Measurements from ENCODE around the gene ADAM33.

The ADAM33 gene

GRCh38 chr20:3706774-3707507 is 25.1 kb upstream of the ADAM33 start:
- no peak for DNase-seq (ENCODE audit: low read depth in 2 of 2)

GRCh38 chr20:3705970-3706739 is 24.3 kb upstream of the ADAM33 start:
- DNase-seq (ENCODE audit: low read depth in 2 of 2), result no peak

GRCh38 chr20:3705491-3705969 is 23.7 kb upstream of the ADAM33 start:
- no peak for DNase-seq (ENCODE audit: low read depth in 2 of 2)

- no peak for DNase-seq (ENCODE audit: low read depth in 2 of 2)
Observed at GRCh38 chr20:3704087-3704486, 22.3 kb upstream of the ADAM33 start.

- DNase-seq (ENCODE audit: low read depth in 2 of 2), result no peak
Observed at GRCh38 chr20:3702611-3703391, 21.0 kb upstream of the ADAM33 start.

GRCh38 chr20:3701061-3701998 is 19.5 kb upstream of the ADAM33 start:
- no peak for DNase-seq (ENCODE audit: low read depth in 2 of 2)

GRCh38 chr20:3699037-3699436 is 17.2 kb upstream of the ADAM33 start:
- no peak for DNase-seq (ENCODE audit: low read depth in 2 of 2)

- DNase-seq (ENCODE audit: low read depth in 2 of 2), result no peak
Observed at GRCh38 chr20:3698591-3699001, 16.8 kb upstream of the ADAM33 start.

- DNase-seq (ENCODE audit: low read depth in 2 of 2), result no peak
Observed at GRCh38 chr20:3697588-3698305, 15.9 kb upstream of the ADAM33 start.

GRCh38 chr20:3696745-3697587 is 15.2 kb upstream of the ADAM33 start:
- no peak for DNase-seq (ENCODE audit: low read depth in 2 of 2)

- DNase-seq (ENCODE audit: low read depth in 2 of 2), result no peak
Observed at GRCh38 chr20:3696200-3696599, 14.4 kb upstream of the ADAM33 start.

GRCh38 chr20:3694864-3695263 is 13.1 kb upstream of the ADAM33 start:
- DNase-seq (ENCODE audit: low read depth in 2 of 2), result no peak

- no peak for DNase-seq (ENCODE audit: low read depth in 2 of 2)
Observed at GRCh38 chr20:3693376-3693775, 11.6 kb upstream of the ADAM33 start.

- DNase-seq (ENCODE audit: low read depth in 2 of 2), result no peak
Observed at GRCh38 chr20:3692706-3693294, 11.0 kb upstream of the ADAM33 start.

- DNase-seq (ENCODE audit: low read depth in 2 of 2), result no peak
Observed at GRCh38 chr20:3691897-3692296, 10.1 kb upstream of the ADAM33 start.

GRCh38 chr20:3691306-3691705 is 9.5 kb upstream of the ADAM33 start:
- DNase-seq (ENCODE audit: low read depth in 2 of 2), result no peak

- DNase-seq (ENCODE audit: low read depth in 2 of 2), result no peak
Observed at GRCh38 chr20:3690413-3690812, 8.6 kb upstream of the ADAM33 start.

- DNase-seq (ENCODE audit: low read depth in 2 of 2), result no peak
Observed at GRCh38 chr20:3689978-3690377, 8.2 kb upstream of the ADAM33 start.

- DNase-seq (ENCODE audit: low read depth in 2 of 2), result no peak
Observed at GRCh38 chr20:3687655-3688054, 5.8 kb upstream of the ADAM33 start.
